Omental fat pad (tissue), 4 donors: ENCODE results near the gene TBC1D14. TPM values are rescaled to one million over a fixed set of nuclear protein-coding genes. Genes with fewer than 3 reads are reported as not detected.

Experiments
- ATAC-seq: fragments of 150-250 bp; one replicate; pipeline ENCODE4 v1.9.1; 2016; ENCODE audit warnings: mild to moderate bottlenecking, moderate library complexity; ENCODE audit not compliant: low FRiP score
- DNase-seq: peaks from one replicate; pipeline ENCODE4 v3.0.0-alpha.2; 2019; ENCODE audit warnings: low spot score
- total RNA-seq, 4 donors: library from RNA; depleted of rRNA; stranded (reverse); fragments of >200 nt; gene quantifications; one replicate each; pipeline ENCODE4 v1.1.0, GENCODE V29; 2016
- TF ChIP-seq, protein P1 (sequence below), 3 donors: fragments of 450-650 bp; IDR thresholded peaks; one replicate each; pipeline ENCODE4 v1.5.1; 2016 to 2017; ENCODE audit warnings: antibody characterized with exemption in 3 of 3, mild to moderate bottlenecking in 3 of 3, moderate library complexity in 2 of 3

The TBC1D14 gene
- total RNA-seq, 4 donors from 2014 or later = 38.0 to 58.2 (median 56.8) TPM

DNA sequence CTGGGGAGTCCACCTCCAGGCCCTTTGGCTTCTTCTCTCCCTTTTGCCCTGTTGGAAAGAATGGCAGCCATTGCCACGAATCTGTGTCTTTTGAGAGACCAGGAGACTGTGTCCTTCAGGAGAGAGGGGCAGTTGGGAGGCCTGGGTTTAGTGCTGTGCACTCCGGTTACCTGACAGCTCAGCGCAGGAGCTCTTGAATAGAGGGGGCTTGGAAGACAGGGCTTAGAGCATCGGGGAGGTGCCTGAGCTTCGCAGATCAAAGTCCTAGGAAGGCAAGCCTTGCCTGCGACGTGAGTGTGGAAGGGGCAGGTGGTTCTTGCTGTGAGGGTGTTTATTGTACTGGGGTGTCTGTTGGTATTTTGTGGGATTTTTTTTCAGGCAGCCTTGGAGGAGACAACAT is 91.6 kb downstream of the TBC1D14 start:
- ATAC-seq = no peak
- no peak for DNase-seq
- TF ChIP-seq, protein P1, sequence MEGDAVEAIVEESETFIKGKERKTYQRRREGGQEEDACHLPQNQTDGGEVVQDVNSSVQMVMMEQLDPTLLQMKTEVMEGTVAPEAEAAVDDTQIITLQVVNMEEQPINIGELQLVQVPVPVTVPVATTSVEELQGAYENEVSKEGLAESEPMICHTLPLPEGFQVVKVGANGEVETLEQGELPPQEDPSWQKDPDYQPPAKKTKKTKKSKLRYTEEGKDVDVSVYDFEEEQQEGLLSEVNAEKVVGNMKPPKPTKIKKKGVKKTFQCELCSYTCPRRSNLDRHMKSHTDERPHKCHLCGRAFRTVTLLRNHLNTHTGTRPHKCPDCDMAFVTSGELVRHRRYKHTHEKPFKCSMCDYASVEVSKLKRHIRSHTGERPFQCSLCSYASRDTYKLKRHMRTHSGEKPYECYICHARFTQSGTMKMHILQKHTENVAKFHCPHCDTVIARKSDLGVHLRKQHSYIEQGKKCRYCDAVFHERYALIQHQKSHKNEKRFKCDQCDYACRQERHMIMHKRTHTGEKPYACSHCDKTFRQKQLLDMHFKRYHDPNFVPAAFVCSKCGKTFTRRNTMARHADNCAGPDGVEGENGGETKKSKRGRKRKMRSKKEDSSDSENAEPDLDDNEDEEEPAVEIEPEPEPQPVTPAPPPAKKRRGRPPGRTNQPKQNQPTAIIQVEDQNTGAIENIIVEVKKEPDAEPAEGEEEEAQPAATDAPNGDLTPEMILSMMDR (IDR thresholded peaks at IDR 0.05) = no peak

DNA sequence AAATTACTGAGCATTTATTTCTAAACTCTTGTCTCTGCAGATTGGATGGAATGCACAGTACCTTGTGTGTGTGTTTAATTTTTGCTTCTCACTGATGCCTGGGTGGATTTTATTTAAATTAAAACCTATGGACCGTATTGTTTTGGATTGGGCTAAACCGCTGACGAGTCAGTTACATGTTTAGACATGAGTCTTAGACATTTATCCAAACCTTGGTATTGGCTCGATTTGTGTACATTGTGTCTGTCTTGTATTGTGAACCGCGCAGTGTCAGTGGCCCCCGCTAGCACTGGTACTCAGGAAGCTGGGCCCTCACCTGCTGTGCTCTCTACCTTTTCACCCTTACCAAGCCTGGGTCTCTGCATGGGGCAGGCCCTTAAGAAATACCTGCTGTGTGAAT is 92.7 kb downstream of the TBC1D14 start:
- no peak for DNase-seq
- TF ChIP-seq, protein P1 (IDR thresholded peaks at IDR 0.05) = no peak
- ATAC-seq = no peak

DNA sequence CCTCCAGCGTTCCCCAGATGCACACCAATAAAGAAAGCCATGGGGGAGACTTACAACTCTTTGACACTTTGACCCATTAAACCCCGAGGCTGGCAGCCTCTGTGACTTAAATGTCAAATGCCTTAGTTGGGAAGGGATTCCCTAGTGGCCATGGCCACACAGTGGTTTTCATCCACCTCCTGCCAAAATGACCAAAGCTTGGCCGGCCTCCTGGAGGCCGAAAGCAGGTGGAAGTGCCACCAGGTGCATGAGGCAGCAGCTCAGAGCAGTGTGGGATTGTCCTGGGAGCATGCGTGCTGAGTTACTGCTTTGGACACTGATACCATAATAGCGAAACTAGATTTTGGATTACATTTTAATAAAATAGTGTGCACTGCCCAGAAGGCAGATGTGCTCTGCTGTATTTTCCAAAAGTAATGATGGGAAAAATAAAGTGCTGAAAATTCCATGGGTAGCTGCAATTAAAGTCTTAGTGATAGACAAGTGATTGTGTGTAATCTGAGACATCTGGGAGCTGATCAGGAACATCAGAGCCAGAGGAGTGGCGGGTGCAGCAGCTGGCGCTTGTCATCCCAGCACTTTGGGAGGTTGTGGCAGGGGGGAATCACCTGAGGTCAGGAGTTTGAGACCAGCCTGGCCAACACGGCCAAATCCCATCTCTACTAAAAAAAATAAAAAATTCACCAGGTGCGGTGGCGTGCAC is 93.7 kb downstream of the TBC1D14 start:
- no peak for DNase-seq
- no peak for ATAC-seq
- TF ChIP-seq, protein P1 (IDR thresholded peaks at IDR 0.05) = no peak

DNA sequence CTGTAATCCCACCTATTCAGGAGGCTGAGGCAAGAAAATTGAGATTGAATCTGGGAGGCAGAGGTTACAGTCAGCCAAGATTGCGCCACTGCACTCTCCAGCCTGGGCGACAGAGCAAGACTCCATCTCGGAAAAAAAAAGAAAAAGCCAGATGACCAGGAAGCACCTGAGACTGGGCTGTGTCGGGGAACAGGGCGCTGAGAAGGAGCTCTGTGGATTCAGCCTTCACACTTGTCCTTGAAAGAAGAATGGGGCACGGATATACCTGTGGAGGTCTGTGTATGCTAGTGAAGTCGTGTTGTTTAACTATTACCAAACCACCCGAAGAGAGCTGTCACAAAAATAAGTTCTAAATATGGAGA is 94.2 kb downstream of the TBC1D14 start:
- DNase-seq (no peak), ATAC-seq (no peak)
- TF ChIP-seq, protein P1 (IDR thresholded peaks at IDR 0.05) = no peak

DNA sequence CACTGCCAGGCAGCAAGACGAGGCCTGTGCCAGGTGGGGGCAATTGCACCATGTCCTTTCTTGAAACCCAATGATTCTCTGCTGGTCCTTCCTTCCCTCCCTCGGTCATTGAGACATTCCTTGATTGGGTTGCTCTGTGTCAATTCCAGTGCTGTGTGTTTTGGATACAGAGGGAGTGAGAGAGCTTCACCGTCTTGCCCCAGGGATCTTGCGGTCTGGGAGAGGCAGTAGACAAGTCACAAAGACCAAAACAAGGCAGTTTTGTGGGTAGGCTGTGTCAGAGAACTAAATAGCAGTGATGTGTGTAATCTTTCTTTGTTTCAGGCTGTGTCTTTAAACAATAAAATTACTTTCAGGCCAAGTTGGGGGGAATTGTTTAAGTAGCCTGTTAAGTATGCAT is 94.7 kb downstream of the TBC1D14 start:
- TF ChIP-seq, protein P1 (IDR thresholded peaks at IDR 0.05) = no peak
- ATAC-seq (no peak), DNase-seq (no peak)

DNA sequence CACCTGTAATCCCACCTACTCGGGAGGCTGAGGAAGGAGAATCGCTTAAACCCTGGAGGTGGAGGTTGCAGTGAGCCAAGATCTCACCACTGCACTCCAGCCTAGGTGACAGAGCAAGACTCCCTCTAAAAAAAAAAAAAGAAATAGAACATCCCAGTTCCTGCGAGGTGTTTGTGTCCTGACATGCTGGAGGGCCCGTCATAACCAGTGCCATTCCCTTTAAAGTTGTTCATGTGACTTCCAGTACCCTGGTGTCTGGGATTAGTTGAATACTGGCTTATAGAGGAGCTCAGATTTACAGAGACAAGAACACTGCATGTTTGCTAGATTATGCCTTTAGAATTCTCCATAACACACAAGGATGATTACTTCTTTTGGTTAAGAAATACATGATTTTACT is 95.9 kb downstream of the TBC1D14 start:
- TF ChIP-seq, protein P1 (IDR thresholded peaks at IDR 0.05) = no peak
- ATAC-seq (no peak), DNase-seq (no peak)

DNA sequence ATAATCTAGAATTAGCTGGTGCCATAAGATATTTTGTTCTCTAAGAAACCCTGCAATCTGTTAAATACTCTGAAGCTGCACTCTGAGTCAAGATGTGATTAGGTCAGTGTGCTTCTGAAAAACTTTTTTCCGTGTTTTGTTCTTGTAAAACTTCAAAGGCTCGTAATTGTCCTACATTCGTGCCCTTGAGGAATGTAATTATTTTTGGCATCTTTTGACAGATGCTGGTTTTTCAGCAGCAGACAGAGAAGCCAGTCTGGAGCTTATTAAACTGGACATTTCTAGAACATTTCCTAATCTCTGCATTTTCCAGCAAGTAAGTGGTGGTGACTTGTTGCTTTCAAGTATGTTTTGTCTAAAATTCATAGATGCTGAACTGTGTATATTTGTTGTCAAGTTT is 96.8 kb downstream of the TBC1D14 start:
- ATAC-seq (no peak), DNase-seq (no peak)
- TF ChIP-seq, protein P1 (IDR thresholded peaks at IDR 0.05) = no peak
